ENCODE measurements around the gene GP1BB.

GRCh38 chr22:19693581-19693980 is 29.8 kb upstream of the GP1BB start:
- TF ChIP-seq, protein P1, sequence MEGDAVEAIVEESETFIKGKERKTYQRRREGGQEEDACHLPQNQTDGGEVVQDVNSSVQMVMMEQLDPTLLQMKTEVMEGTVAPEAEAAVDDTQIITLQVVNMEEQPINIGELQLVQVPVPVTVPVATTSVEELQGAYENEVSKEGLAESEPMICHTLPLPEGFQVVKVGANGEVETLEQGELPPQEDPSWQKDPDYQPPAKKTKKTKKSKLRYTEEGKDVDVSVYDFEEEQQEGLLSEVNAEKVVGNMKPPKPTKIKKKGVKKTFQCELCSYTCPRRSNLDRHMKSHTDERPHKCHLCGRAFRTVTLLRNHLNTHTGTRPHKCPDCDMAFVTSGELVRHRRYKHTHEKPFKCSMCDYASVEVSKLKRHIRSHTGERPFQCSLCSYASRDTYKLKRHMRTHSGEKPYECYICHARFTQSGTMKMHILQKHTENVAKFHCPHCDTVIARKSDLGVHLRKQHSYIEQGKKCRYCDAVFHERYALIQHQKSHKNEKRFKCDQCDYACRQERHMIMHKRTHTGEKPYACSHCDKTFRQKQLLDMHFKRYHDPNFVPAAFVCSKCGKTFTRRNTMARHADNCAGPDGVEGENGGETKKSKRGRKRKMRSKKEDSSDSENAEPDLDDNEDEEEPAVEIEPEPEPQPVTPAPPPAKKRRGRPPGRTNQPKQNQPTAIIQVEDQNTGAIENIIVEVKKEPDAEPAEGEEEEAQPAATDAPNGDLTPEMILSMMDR (IDR thresholded peaks at IDR 0.05), result no peak
- no peak for TF ChIP-seq POLR2A (IDR thresholded peaks at IDR 0.05)
